SK-N-SH (cell line): ENCODE data around the gene MED27.

Experiments
- CHD2 ChIP-seq: fragments of 150-350 bp; IDR thresholded peaks from 2 replicates; pipeline ENCODE4 v1.6.1; 2018; ENCODE audit warnings: low read length; ENCODE audit not compliant: partially characterized antibody
- EP300 ChIP-seq, 2 experiments: IDR thresholded peaks; 2 replicates each; pipeline versions ENCODE4 v1.4.0 to v1.6.1; 2012; ENCODE audit warnings: borderline replicate concordance in 1 of 2, low read depth in 1 of 2, low read length in 1 of 2
- NRF1 ChIP-seq: IDR thresholded peaks from 2 replicates; pipeline ENCODE4 v1.6.1; 2012; ENCODE audit warnings: low read depth, mild to moderate bottlenecking, low read length
- POLR2AphosphoS5 ChIP-seq: IDR thresholded peaks from 2 replicates; pipeline ENCODE4 v1.6.1; 2012; ENCODE audit warnings: low read depth, low read length
- SIN3A ChIP-seq: IDR thresholded peaks from 2 replicates; pipeline ENCODE4 v1.6.1; 2012; ENCODE audit warnings: low read depth, mild to moderate bottlenecking, low read length, moderate library complexity, borderline replicate concordance
- SMC3 ChIP-seq: IDR thresholded peaks from 2 replicates; pipeline ENCODE4 v1.6.1; 2012; ENCODE audit warnings: low read depth, low read length, improper control_type of control experiment
- TAF1 ChIP-seq: IDR thresholded peaks from 2 replicates; pipeline ENCODE4 v1.6.1; 2012; ENCODE audit warnings: low read depth, mild to moderate bottlenecking, low read length, moderate library complexity, borderline replicate concordance
- TCF12 ChIP-seq: IDR thresholded peaks from 2 replicates; pipeline ENCODE4 v1.4.0; 2012
- YY1 ChIP-seq: IDR thresholded peaks from 2 replicates; pipeline ENCODE4 v1.4.0; 2012; ENCODE audit warnings: low read depth, mild to moderate bottlenecking
- TF ChIP-seq, protein P1 (sequence below): fragments of 200-600 bp; sonication (generic); IDR thresholded peaks from 2 replicates; pipeline ENCODE4 v1.6.1; 2017; ENCODE audit warnings: antibody characterized with exemption, mild to moderate bottlenecking, moderate library complexity
- TF ChIP-seq, protein P2 (sequence below): IDR thresholded peaks from 2 replicates; pipeline ENCODE4 v1.6.1; 2012; ENCODE audit warnings: mild to moderate bottlenecking, low read depth, low read length, moderate library complexity
- TF ChIP-seq, protein P3 (sequence below): IDR thresholded peaks from 2 replicates; pipeline ENCODE4 v1.4.0; 2012; ENCODE audit warnings: low read depth, borderline replicate concordance
- TF ChIP-seq, protein P4 (sequence below): IDR thresholded peaks from 2 replicates; pipeline ENCODE4 v1.4.0; 2012; ENCODE audit warnings: low read depth

DNA sequence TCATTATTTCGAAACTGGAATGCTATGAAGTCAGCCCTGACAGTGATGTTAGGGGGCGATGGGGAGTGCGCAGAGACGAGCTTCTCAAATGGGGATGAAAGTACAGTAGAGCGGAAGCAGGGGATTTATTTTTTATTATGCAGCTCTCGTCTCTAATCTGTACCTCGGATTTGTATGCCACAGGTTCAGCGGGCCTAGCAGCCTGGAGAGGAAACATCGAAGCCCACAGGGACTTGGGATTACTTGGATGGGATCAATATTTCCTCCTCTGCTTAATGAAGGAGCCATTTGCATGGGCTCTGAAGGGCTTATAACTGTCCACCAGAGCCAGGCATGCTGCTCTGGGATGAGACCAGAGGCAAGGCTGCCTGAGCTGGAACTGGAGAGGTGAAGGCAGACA lies 206.3 kb downstream of the MED27 start:
- no peak for TF ChIP-seq YY1
- TF ChIP-seq TCF12 = no peak
- no peak for TF ChIP-seq POLR2AphosphoS5
- TF ChIP-seq, protein P1, sequence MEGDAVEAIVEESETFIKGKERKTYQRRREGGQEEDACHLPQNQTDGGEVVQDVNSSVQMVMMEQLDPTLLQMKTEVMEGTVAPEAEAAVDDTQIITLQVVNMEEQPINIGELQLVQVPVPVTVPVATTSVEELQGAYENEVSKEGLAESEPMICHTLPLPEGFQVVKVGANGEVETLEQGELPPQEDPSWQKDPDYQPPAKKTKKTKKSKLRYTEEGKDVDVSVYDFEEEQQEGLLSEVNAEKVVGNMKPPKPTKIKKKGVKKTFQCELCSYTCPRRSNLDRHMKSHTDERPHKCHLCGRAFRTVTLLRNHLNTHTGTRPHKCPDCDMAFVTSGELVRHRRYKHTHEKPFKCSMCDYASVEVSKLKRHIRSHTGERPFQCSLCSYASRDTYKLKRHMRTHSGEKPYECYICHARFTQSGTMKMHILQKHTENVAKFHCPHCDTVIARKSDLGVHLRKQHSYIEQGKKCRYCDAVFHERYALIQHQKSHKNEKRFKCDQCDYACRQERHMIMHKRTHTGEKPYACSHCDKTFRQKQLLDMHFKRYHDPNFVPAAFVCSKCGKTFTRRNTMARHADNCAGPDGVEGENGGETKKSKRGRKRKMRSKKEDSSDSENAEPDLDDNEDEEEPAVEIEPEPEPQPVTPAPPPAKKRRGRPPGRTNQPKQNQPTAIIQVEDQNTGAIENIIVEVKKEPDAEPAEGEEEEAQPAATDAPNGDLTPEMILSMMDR = no peak
- TF ChIP-seq, protein P2, sequence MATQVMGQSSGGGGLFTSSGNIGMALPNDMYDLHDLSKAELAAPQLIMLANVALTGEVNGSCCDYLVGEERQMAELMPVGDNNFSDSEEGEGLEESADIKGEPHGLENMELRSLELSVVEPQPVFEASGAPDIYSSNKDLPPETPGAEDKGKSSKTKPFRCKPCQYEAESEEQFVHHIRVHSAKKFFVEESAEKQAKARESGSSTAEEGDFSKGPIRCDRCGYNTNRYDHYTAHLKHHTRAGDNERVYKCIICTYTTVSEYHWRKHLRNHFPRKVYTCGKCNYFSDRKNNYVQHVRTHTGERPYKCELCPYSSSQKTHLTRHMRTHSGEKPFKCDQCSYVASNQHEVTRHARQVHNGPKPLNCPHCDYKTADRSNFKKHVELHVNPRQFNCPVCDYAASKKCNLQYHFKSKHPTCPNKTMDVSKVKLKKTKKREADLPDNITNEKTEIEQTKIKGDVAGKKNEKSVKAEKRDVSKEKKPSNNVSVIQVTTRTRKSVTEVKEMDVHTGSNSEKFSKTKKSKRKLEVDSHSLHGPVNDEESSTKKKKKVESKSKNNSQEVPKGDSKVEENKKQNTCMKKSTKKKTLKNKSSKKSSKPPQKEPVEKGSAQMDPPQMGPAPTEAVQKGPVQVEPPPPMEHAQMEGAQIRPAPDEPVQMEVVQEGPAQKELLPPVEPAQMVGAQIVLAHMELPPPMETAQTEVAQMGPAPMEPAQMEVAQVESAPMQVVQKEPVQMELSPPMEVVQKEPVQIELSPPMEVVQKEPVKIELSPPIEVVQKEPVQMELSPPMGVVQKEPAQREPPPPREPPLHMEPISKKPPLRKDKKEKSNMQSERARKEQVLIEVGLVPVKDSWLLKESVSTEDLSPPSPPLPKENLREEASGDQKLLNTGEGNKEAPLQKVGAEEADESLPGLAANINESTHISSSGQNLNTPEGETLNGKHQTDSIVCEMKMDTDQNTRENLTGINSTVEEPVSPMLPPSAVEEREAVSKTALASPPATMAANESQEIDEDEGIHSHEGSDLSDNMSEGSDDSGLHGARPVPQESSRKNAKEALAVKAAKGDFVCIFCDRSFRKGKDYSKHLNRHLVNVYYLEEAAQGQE = no peak
- no peak for TF ChIP-seq EP300 (IDR thresholded peaks at IDR 0.05; ENCODE audit: borderline replicate concordance in 1 of 2, low read depth in 1 of 2, low read length in 1 of 2)
- TF ChIP-seq CHD2 = no peak
- TF ChIP-seq NRF1 = no peak
- TF ChIP-seq SMC3 = no peak
- TF ChIP-seq, protein P3, sequence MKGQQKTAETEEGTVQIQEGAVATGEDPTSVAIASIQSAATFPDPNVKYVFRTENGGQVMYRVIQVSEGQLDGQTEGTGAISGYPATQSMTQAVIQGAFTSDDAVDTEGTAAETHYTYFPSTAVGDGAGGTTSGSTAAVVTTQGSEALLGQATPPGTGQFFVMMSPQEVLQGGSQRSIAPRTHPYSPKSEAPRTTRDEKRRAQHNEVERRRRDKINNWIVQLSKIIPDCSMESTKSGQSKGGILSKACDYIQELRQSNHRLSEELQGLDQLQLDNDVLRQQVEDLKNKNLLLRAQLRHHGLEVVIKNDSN = no peak
- TF ChIP-seq, protein P4, sequence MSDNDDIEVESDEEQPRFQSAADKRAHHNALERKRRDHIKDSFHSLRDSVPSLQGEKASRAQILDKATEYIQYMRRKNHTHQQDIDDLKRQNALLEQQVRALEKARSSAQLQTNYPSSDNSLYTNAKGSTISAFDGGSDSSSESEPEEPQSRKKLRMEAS = no peak
- TF ChIP-seq SIN3A = no peak
- TF ChIP-seq TAF1 = no peak
